Upper lobe of right lung (tissue), 1 donor: ENCODE data around the gene SIX6. TPM values are rescaled to one million over a fixed set of nuclear protein-coding genes. Genes with fewer than 3 reads are reported as not detected.
"Not testable (repeated sequence)": the region's sequence is repeated elsewhere in the genome, so short reads cannot be mapped to it uniquely, and the experiment has no call there.

ENCODE experiments used
- ATAC-seq: fragments of 200-7000 bp; cut with Tn5 transposase; one replicate; pipeline ENCODE4 v1.9.1; 2020; ENCODE audit warnings: mild to moderate bottlenecking, moderate library complexity
- DNase-seq: peaks from one replicate; pipeline ENCODE4 v3.0.0-alpha.2; 2020
- H3K27ac ChIP-seq: fragments of 200-600 bp; one replicate; pipeline ENCODE4 v1.8.0; 2022
- H3K27me3 ChIP-seq: fragments of 200-600 bp; one replicate; pipeline ENCODE4 v1.8.0; 2022; ENCODE audit warnings: mild to moderate bottlenecking
- H3K36me3 ChIP-seq: fragments of 200-600 bp; one replicate; pipeline ENCODE4 v1.8.0; 2022
- H3K4me1 ChIP-seq: fragments of 200-600 bp; one replicate; pipeline ENCODE4 v1.8.0; 2022
- H3K4me3 ChIP-seq: fragments of 200-600 bp; one replicate; pipeline ENCODE4 v1.8.0; 2022; ENCODE audit warnings: mild to moderate bottlenecking
- H3K9me3 ChIP-seq: fragments of 200-600 bp; one replicate; pipeline ENCODE4 v1.8.0; 2022
- intact Hi-C: fragments of 100-400 bp; cut with DNase I; formaldehyde crosslinking; loops from one replicate; pipeline ENCODE4 v1.11.0; 2022
- long read RNA-seq: library from polyadenylated mRNA; unstranded; transcript quantifications from one replicate; pipeline ENCODE4 v2.0.0, GENCODE V29; 2021
- total RNA-seq: library from RNA; stranded (reverse); fragmentation: NEBNext Ultra II Directional; extraction: Animal tissue kit (Norgen Biotek cat#: 25700); gene quantifications from one replicate; pipeline ENCODE4 v1.2.1, GENCODE V29; 2021
- TF ChIP-seq, protein P1 (sequence below): fragments of 200-600 bp; IDR thresholded peaks from one replicate; pipeline ENCODE4 v1.8.0; 2022; ENCODE audit warnings: antibody characterized with exemption
- donor health status: DM: no; HTN: yes; CAD: no; lungs with severe emphysema.

The SIX6 gene
- total RNA-seq, result not detected
- long read RNA-seq, result 0 reads

DNA sequence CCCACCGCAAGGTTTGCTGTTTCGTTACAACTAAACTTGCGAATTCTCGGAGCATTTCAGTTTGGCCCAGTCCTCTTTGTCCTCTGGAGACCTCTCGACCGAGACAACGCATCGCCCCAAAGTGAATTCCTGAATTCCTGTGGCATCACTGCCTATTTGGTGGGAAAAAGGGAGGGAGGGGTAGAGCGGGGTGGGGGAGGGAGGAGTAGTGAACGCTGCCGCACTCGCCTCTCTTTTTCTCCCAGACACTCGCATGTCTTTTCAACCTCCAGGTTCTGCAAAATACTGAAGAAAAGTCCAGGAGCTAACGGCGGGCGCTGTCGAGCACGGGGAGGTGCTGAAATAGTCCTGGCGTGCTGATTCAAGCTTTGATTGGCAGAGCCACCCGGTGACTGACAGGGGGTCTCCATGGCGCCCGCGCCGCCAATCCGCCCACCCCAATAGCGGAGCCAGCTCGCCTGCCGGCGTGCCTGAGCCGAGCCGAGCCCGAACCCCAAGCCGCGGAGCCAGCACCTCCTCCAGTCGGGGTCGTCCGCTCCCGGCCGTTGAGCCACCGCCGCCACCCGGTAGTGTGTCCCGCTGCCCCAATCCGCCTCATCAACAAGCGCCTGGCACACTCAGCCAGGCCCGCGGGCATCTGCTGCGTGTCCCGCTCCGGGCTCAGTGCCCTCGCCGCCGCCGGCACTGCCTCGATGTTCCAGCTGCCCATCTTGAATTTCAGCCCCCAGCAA is at the start of gene SIX6:
TSS of gene SIX6 (plus strand) at position 440 of the 731 bp plus-strand sequence. CDS start at position 693, 253 bp downstream.
- H3K27me3 ChIP-seq, result peaks cover 100% of the 10 kb centered on the region
- ATAC-seq, result peak; percentile 35

DNA sequence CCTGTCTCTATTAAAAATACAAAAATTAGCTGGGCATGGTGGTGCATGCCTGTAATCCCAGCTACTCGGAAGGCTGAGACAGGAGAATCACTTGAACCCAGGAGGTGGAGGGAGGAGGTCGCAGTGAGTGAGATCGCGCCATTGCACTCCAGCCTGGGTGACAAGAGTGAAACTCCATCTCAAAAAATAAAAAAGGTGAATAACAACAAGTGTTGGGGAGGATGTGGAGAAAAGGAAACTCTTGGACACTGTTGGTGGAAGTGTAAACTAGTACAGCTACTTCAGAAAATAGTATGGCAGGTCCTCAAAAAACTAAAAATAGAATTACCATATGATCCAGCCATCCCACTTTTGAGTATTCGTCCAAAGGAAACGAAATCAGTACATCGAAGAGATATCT is 28.7 kb upstream of the SIX6 start:
- H3K36me3 ChIP-seq, ATAC-seq, H3K9me3 ChIP-seq, H3K4me3 ChIP-seq, H3K4me1 ChIP-seq, DNase-seq, intact Hi-C loops, H3K27ac ChIP-seq: not testable (repeated sequence)
- H3K27me3 ChIP-seq, result peaks cover 25% of the 10 kb centered on the region

More for the DNA sequence above, at the start of gene SIX6:
- TF ChIP-seq, protein P1, sequence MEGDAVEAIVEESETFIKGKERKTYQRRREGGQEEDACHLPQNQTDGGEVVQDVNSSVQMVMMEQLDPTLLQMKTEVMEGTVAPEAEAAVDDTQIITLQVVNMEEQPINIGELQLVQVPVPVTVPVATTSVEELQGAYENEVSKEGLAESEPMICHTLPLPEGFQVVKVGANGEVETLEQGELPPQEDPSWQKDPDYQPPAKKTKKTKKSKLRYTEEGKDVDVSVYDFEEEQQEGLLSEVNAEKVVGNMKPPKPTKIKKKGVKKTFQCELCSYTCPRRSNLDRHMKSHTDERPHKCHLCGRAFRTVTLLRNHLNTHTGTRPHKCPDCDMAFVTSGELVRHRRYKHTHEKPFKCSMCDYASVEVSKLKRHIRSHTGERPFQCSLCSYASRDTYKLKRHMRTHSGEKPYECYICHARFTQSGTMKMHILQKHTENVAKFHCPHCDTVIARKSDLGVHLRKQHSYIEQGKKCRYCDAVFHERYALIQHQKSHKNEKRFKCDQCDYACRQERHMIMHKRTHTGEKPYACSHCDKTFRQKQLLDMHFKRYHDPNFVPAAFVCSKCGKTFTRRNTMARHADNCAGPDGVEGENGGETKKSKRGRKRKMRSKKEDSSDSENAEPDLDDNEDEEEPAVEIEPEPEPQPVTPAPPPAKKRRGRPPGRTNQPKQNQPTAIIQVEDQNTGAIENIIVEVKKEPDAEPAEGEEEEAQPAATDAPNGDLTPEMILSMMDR, result no peak
- Histone ChIP-seq H3K4me3 (no peak within 1 kb of the TSS), H3K9me3 (no peaks in the 10 kb centered on the region), H3K36me3 (no peaks in the 10 kb centered on the region), H3K4me1 (peaks cover 9% of the 10 kb centered on the region), H3K27ac (no peak within 1 kb of the TSS)
- intact Hi-C loops, result no loop called here
- peak; percentile 59 for DNase-seq

DNA sequence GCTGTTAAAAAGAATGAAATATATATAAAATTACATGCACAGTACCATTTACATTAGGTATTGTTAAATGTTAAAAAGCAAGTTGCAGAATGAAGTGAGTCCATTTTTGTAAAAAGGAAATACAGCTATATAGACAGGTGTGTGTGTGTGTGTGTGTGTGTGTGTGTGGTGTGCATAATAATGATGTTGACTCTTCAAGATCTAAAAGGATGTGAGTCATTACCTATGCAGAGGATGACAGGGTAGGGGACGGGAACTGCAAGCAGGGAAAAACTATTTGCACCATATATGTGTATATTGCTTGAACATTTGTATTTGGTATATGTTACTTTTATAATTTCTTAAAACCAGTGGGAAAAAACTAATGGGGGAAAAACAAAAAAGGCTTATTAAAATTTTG is 26.2 kb upstream of the SIX6 start:
- TF ChIP-seq, protein P1, result no peak
- no peak for ATAC-seq
- no peak for DNase-seq
- no peak overlapping the region for H3K4me3 ChIP-seq
- no peaks in the 10 kb centered on the region for H3K9me3 ChIP-seq
- no peak overlapping the region for H3K27ac ChIP-seq
- H3K36me3 ChIP-seq, result no peaks in the 10 kb centered on the region
- intact Hi-C loops, result no loop called here
- peaks cover 49% of the 10 kb centered on the region for H3K27me3 ChIP-seq
- H3K4me1 ChIP-seq, result no peaks in the 10 kb centered on the region

DNA sequence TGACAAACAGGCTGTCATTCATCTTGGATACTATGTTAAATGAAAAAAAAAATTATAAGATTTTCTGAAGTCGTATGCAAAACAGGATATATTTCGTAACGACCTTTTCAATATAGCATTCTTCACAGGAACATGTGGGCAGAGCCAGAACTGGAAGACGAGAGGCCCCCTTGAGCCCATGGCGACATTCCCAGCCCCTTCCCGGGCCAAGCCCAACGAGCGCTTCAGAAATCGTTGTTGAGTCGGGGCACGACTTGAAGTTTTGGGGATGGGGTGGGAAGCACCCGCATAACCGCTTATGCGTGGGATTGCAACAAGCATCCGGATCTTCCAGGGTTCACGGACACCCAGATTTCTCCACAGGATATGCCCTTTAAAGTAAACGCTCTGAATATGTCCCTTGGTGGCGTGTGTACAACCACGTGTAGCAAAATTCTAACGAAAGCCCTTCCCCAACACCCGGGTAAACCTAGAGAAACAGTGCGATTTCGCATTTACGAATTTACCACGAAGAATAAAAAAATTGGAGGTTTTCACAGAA is 23.8 kb upstream of the SIX6 start:
- no peaks in the 10 kb centered on the region for H3K4me1 ChIP-seq
- intact Hi-C loops, result no loop called here
- TF ChIP-seq, protein P1, result no peak
- H3K27me3 ChIP-seq, result peaks cover 57% of the 10 kb centered on the region
- no peaks in the 10 kb centered on the region for H3K9me3 ChIP-seq
- ATAC-seq, result no peak
- H3K27ac ChIP-seq, result no peak overlapping the region
- DNase-seq, result no peak
- no peaks in the 10 kb centered on the region for H3K36me3 ChIP-seq
- H3K4me3 ChIP-seq, result no peak overlapping the region

DNA sequence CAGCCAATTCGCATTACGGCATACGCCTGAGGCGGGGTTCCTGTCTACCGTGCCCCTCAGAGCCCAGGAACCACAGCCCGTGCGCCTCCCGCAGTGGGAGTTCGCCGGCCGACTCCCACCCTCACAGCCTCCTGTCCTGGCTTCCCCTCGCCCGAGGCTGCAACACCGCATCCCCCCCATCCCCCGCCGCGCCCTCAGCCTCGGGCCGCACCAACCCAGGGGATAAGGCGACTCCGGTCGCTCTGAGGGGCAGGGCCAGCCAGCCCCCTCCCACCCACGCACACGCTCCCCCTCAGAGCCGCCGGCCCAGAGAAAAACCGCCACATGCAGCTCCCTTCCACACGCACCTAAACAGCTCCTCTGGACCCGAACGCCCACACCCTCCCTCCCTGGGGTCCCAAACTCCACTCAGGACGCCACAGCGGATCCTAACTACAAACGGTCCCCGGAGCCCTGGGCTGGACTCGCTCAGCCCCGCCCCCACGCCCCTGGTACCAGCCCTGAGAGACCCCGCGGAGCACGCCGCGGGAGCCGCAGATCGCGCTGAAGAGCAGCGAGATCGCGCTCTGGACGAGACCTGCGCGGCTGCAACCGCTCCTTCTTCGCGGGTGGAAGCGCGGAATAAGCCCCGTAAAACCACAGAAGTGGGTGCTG is 23.2 kb upstream of the SIX6 start, which contains the start of gene C14orf39:
TSS of gene C14orf39 (minus strand) at position 466 of the 654 bp plus-strand sequence. CDS start 985 bp downstream, outside the sequence.
- DNase-seq, result no peak
- Histone ChIP-seq H3K4me3 (no peak within 1 kb of the TSS), H3K27ac (no peak within 1 kb of the TSS), H3K27me3 (peaks cover 60% of the 10 kb centered on the region), H3K4me1 (no peaks in the 10 kb centered on the region), H3K9me3 (no peaks in the 10 kb centered on the region), H3K36me3 (no peaks in the 10 kb centered on the region)
- peak; percentile 19 for ATAC-seq
- TF ChIP-seq, protein P1, result no peak
- intact Hi-C loops, result no loop called here

DNA sequence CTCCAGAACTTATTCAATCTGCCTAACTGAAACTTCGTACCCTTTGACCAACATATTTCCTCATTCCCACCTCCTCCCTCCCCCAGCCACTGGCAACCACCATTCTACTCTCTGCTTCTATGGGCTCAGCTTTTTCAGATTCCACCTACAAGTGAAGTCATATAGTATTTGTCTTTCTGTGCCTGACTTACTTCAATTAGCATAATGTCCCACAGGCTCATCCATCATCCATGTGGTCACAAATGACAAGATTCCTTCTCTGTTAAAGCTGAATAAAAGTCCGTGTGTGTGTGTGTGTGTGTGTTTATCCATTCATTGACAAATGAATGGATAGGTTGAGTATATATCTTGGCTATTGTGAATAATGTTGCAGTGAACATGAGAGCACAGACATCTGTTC is 21.7 kb upstream of the SIX6 start:
- intact Hi-C loops, result no loop called here
- DNase-seq (no peak), ATAC-seq (no peak)
- Histone ChIP-seq H3K9me3 (no peaks in the 10 kb centered on the region), H3K27me3 (peaks cover 69% of the 10 kb centered on the region), H3K36me3 (no peaks in the 10 kb centered on the region), H3K4me1 (no peaks in the 10 kb centered on the region), H3K27ac (no peak overlapping the region), H3K4me3 (no peak overlapping the region)
- TF ChIP-seq, protein P1, result no peak
